Ishikawa (cell line): ENCODE data around the gene LARP6.

Source experiments
- CEBPB ChIP-seq: IDR thresholded peaks from 2 replicates; pipeline ENCODE4 v1.6.1; 2012
- EP300 ChIP-seq: IDR thresholded peaks from 2 replicates; pipeline ENCODE4 v1.6.1; 2012; ENCODE audit warnings: borderline replicate concordance
- REST ChIP-seq: IDR thresholded peaks from 2 replicates; pipeline ENCODE4 v1.6.1; 2012; ENCODE audit warnings: low read depth, mild to moderate bottlenecking

- TF ChIP-seq REST (no peak), CEBPB (no peak), EP300 (no peak)
Observed at GRCh38 chr15:70852501-70853317, 1.2 kb downstream of the LARP6 start.
